ENCODE results near the gene LDLRAD4. TPM values are rescaled to one million over a fixed set of nuclear protein-coding genes. Genes with fewer than 3 reads are reported as not detected.
A peak's percentile ranks its signal among the peaks of the same experiment; 100 is the strongest.

LDLRAD4 gene
- total and polyA plus RNA-seq, 5 donors from 2014 or later = 42.4 to 207 (median 49.8) TPM

GRCh38 chr18:13500869-13501542 lies 282.4 kb downstream of the LDLRAD4 start:
- Histone ChIP-seq H3K27ac (ENCODE audit: insufficient read depth, low read length, poor library complexity, severe bottlenecking) (no peak overlapping the region), H3K9me3 (ENCODE audit: control insufficient read depth in 2 of 2, low read length in 2 of 2) (no peaks in the 10 kb centered on the region), H3K36me3 (ENCODE audit: control insufficient read depth, insufficient read depth, low read length) (peaks cover 41% of the 10 kb centered on the region), H3K4me3 (ENCODE audit: low read depth, low read length) (no peak overlapping the region), H3K27me3 (ENCODE audit: control insufficient read depth, insufficient read depth, low read length) (no peaks in the 10 kb centered on the region), H3K4me1 (ENCODE audit: control insufficient read depth, insufficient read depth, low read length, poor library complexity, severe bottlenecking) (peaks cover 34% of the 10 kb centered on the region)
- DNase-seq (no peak), ATAC-seq (ENCODE audit: low read depth in 2 of 2) (no peak)
- H3K27me3 Mint-ChIP-seq = no peaks in the 10 kb centered on the region
- peak overlapping the region in 3 of 4 donors; percentile 74 to 79 (median 78) for H3K4me3 Mint-ChIP-seq
- peaks cover 34% of the 10 kb centered on the region for H3K36me3 Mint-ChIP-seq
- H3K4me1 Mint-ChIP-seq = peaks cover 30 to 58% (median 42%) of the 10 kb centered on the region in 4 donors
- peaks cover 0 to 5% (median 0%) of the 10 kb centered on the region in 7 donors for H3K9me3 Mint-ChIP-seq
- H3K27ac Mint-ChIP-seq = peak overlapping the region in 2 of 3 donors; percentile 83 to 92

GRCh38 chr18:13501543-13501887 lies 283.0 kb downstream of the LDLRAD4 start:
- peak overlapping the region; percentile 58 for H3K4me3 ChIP-seq (ENCODE audit: low read depth, low read length)
- peaks cover 29% of the 10 kb centered on the region for H3K4me1 ChIP-seq (ENCODE audit: control insufficient read depth, insufficient read depth, low read length, poor library complexity, severe bottlenecking)
- Mint-ChIP-seq H3K4me1 (peaks cover 29 to 58% (median 40%) of the 10 kb centered on the region in 4 donors), H3K36me3 (peaks cover 33% of the 10 kb centered on the region), H3K27me3 (no peaks in the 10 kb centered on the region), H3K4me3 (peak overlapping the region in 3 of 4 donors; percentile 74 to 79 (median 78)), H3K9me3 (peaks cover 0 to 5% (median 0%) of the 10 kb centered on the region in 7 donors), H3K27ac (peak overlapping the region; percentile 82 to 92 (median 92))
- no peaks in the 10 kb centered on the region for H3K9me3 ChIP-seq (ENCODE audit: control insufficient read depth in 2 of 2, low read length in 2 of 2)
- no peaks in the 10 kb centered on the region for H3K27me3 ChIP-seq (ENCODE audit: control insufficient read depth, insufficient read depth, low read length)
- no peak overlapping the region for H3K27ac ChIP-seq (ENCODE audit: insufficient read depth, low read length, poor library complexity, severe bottlenecking)
- DNase-seq (no peak), ATAC-seq (ENCODE audit: low read depth in 2 of 2) (no peak)
- peaks cover 39% of the 10 kb centered on the region for H3K36me3 ChIP-seq (ENCODE audit: control insufficient read depth, insufficient read depth, low read length)

GRCh38 chr18:13501891-13502290 lies 283.3 kb downstream of the LDLRAD4 start:
- Histone ChIP-seq H3K9me3 (ENCODE audit: control insufficient read depth in 2 of 2, low read length in 2 of 2) (no peaks in the 10 kb centered on the region), H3K4me1 (ENCODE audit: control insufficient read depth, insufficient read depth, low read length, poor library complexity, severe bottlenecking) (peaks cover 27% of the 10 kb centered on the region), H3K36me3 (ENCODE audit: control insufficient read depth, insufficient read depth, low read length) (peaks cover 36% of the 10 kb centered on the region), H3K27ac (ENCODE audit: insufficient read depth, low read length, poor library complexity, severe bottlenecking) (no peak overlapping the region), H3K27me3 (ENCODE audit: control insufficient read depth, insufficient read depth, low read length) (no peaks in the 10 kb centered on the region), H3K4me3 (ENCODE audit: low read depth, low read length) (peak overlapping the region; percentile 58)
- peaks cover 33% of the 10 kb centered on the region for H3K36me3 Mint-ChIP-seq
- peaks cover 25 to 61% (median 37%) of the 10 kb centered on the region in 4 donors for H3K4me1 Mint-ChIP-seq
- ATAC-seq (ENCODE audit: low read depth in 2 of 2) = peak; percentile 76 to 77
- no peaks in the 10 kb centered on the region for H3K27me3 Mint-ChIP-seq
- peak overlapping the region in 2 of 4 donors; percentile 78 to 79 for H3K4me3 Mint-ChIP-seq
- DNase-seq = peak in 2 of 3 donors; percentile 41 to 91
- H3K9me3 Mint-ChIP-seq = peaks cover 0 to 5% (median 0%) of the 10 kb centered on the region in 7 donors
- H3K27ac Mint-ChIP-seq = peak overlapping the region; percentile 63 to 92 (median 92)

- peaks cover 27% of the 10 kb centered on the region for H3K4me1 ChIP-seq (ENCODE audit: control insufficient read depth, insufficient read depth, low read length, poor library complexity, severe bottlenecking)
- no peaks in the 10 kb centered on the region for H3K9me3 ChIP-seq (ENCODE audit: control insufficient read depth in 2 of 2, low read length in 2 of 2)
- peaks cover 37% of the 10 kb centered on the region for H3K36me3 Mint-ChIP-seq
- H3K4me3 ChIP-seq (ENCODE audit: low read depth, low read length) = peak overlapping the region; percentile 58
- H3K27ac ChIP-seq (ENCODE audit: insufficient read depth, low read length, poor library complexity, severe bottlenecking) = no peak overlapping the region
- peak in 1 of 3 donors; percentile 65 for DNase-seq
- peaks cover 0 to 5% (median 0%) of the 10 kb centered on the region in 7 donors for H3K9me3 Mint-ChIP-seq
- H3K27ac Mint-ChIP-seq = peak overlapping the region; percentile 63 to 92 (median 92)
- H3K4me1 Mint-ChIP-seq = peaks cover 24 to 66% (median 38%) of the 10 kb centered on the region in 4 donors
- no peaks in the 10 kb centered on the region for H3K27me3 Mint-ChIP-seq
- peak overlapping the region; percentile 17 to 81 (median 78) for H3K4me3 Mint-ChIP-seq
- H3K36me3 ChIP-seq (ENCODE audit: control insufficient read depth, insufficient read depth, low read length) = peaks cover 30% of the 10 kb centered on the region
- ATAC-seq (ENCODE audit: low read depth in 2 of 2) = peak; percentile 36 to 39
- no peaks in the 10 kb centered on the region for H3K27me3 ChIP-seq (ENCODE audit: control insufficient read depth, insufficient read depth, low read length)
Measured at GRCh38 chr18:13502585-13502984, 284.0 kb downstream of the LDLRAD4 start.

- Histone ChIP-seq H3K4me1 (ENCODE audit: control insufficient read depth, insufficient read depth, low read length, poor library complexity, severe bottlenecking) (peaks cover 27% of the 10 kb centered on the region), H3K4me3 (ENCODE audit: low read depth, low read length) (no peak overlapping the region), H3K27me3 (ENCODE audit: control insufficient read depth, insufficient read depth, low read length) (no peaks in the 10 kb centered on the region), H3K9me3 (ENCODE audit: control insufficient read depth in 2 of 2, low read length in 2 of 2) (no peaks in the 10 kb centered on the region), H3K36me3 (ENCODE audit: control insufficient read depth, insufficient read depth, low read length) (peaks cover 18% of the 10 kb centered on the region), H3K27ac (ENCODE audit: insufficient read depth, low read length, poor library complexity, severe bottlenecking) (no peak overlapping the region)
- Mint-ChIP-seq H3K27ac (no peak overlapping the region), H3K36me3 (peaks cover 33% of the 10 kb centered on the region), H3K4me1 (peaks cover 27 to 75% (median 44%) of the 10 kb centered on the region in 4 donors), H3K27me3 (no peaks in the 10 kb centered on the region), H3K9me3 (peaks cover 0 to 4% (median 0%) of the 10 kb centered on the region in 7 donors), H3K4me3 (no peak overlapping the region)
- ATAC-seq (ENCODE audit: low read depth in 2 of 2) = no peak
- no peak for DNase-seq
Measured at GRCh38 chr18:13503836-13504235, 285.3 kb downstream of the LDLRAD4 start.

GRCh38 chr18:13505780-13506345 lies 287.3 kb downstream of the LDLRAD4 start:
- Mint-ChIP-seq H3K27ac (no peak overlapping the region), H3K4me1 (peaks cover 33 to 85% (median 56%) of the 10 kb centered on the region in 4 donors), H3K9me3 (peaks cover 0 to 1% (median 0%) of the 10 kb centered on the region in 7 donors), H3K27me3 (no peaks in the 10 kb centered on the region), H3K36me3 (peaks cover 30% of the 10 kb centered on the region), H3K4me3 (no peak overlapping the region)
- no peak for ATAC-seq (ENCODE audit: low read depth in 2 of 2)
- Histone ChIP-seq H3K27ac (ENCODE audit: insufficient read depth, low read length, poor library complexity, severe bottlenecking) (no peak overlapping the region), H3K27me3 (ENCODE audit: control insufficient read depth, insufficient read depth, low read length) (no peaks in the 10 kb centered on the region), H3K9me3 (ENCODE audit: control insufficient read depth in 2 of 2, low read length in 2 of 2) (no peaks in the 10 kb centered on the region), H3K4me1 (ENCODE audit: control insufficient read depth, insufficient read depth, low read length, poor library complexity, severe bottlenecking) (peaks cover 23% of the 10 kb centered on the region), H3K4me3 (ENCODE audit: low read depth, low read length) (no peak overlapping the region), H3K36me3 (ENCODE audit: control insufficient read depth, insufficient read depth, low read length) (peaks cover 5% of the 10 kb centered on the region)
- no peak for DNase-seq

- no peak for DNase-seq
- H3K27me3 ChIP-seq (ENCODE audit: control insufficient read depth, insufficient read depth, low read length) = no peaks in the 10 kb centered on the region
- H3K4me3 ChIP-seq (ENCODE audit: low read depth, low read length) = no peak overlapping the region
- peaks cover 28% of the 10 kb centered on the region for H3K36me3 Mint-ChIP-seq
- H3K27me3 Mint-ChIP-seq = no peaks in the 10 kb centered on the region
- H3K4me3 Mint-ChIP-seq = peak overlapping the region in 1 of 4 donors; percentile 65
- peaks cover 6% of the 10 kb centered on the region for H3K4me1 ChIP-seq (ENCODE audit: control insufficient read depth, insufficient read depth, low read length, poor library complexity, severe bottlenecking)
- H3K27ac ChIP-seq (ENCODE audit: insufficient read depth, low read length, poor library complexity, severe bottlenecking) = no peak overlapping the region
- peak overlapping the region in 2 of 3 donors; percentile 19 to 88 for H3K27ac Mint-ChIP-seq
- peaks cover 0 to 1% (median 0%) of the 10 kb centered on the region in 7 donors for H3K9me3 Mint-ChIP-seq
- H3K4me1 Mint-ChIP-seq = peaks cover 29 to 92% (median 61%) of the 10 kb centered on the region in 4 donors
- no peaks in the 10 kb centered on the region for H3K9me3 ChIP-seq (ENCODE audit: control insufficient read depth in 2 of 2, low read length in 2 of 2)
- no peak for ATAC-seq (ENCODE audit: low read depth in 2 of 2)
- peaks cover 27% of the 10 kb centered on the region for H3K36me3 ChIP-seq (ENCODE audit: control insufficient read depth, insufficient read depth, low read length)
Measured at GRCh38 chr18:13510594-13510993, 292.0 kb downstream of the LDLRAD4 start.
